HL-60 (cell line): ENCODE measurements around the gene CCT8.

Source experiments
- CTCF ChIP-seq: IDR thresholded peaks from one replicate; pipeline ENCODE4 v1.5.1; 2011; ENCODE audit warnings: low read length, control low read depth, inconsistent platforms; ENCODE audit not compliant: insufficient read depth
- POLR2AphosphoS5 ChIP-seq: IDR thresholded peaks from 2 replicates; pipeline ENCODE4 v1.6.1; 2012; ENCODE audit warnings: low read depth

GRCh38 chr21:29053656-29054055, 19.8 kb downstream of the CCT8 start:
- no peak for TF ChIP-seq CTCF
- no peak for TF ChIP-seq POLR2AphosphoS5
